Sciatic nerve (tissue), 2 donors: Measurements from ENCODE around the gene PRR33. TPM values are rescaled to one million over a fixed set of nuclear protein-coding genes. Genes with fewer than 3 reads are reported as not detected.

Experiments used
- ATAC-seq: fragments of 200-7000 bp; cut with Tn5 transposase; one replicate; pipeline ENCODE4 v1.9.1; 2020; ENCODE audit warnings: mild to moderate bottlenecking, moderate library complexity
- DNase-seq: peaks from one replicate; pipeline ENCODE4 v3.0.0-alpha.2; 2020; ENCODE audit warnings: low spot score
- intact Hi-C: fragments of 100-400 bp; cut with DNase I; formaldehyde crosslinking; loops from one replicate; pipeline ENCODE4 v1.14.2; 2022
- total RNA-seq: library from RNA; stranded (reverse); fragmentation: NEBNext Ultra II Directional; extraction: Animal tissue kit (Norgen Biotek cat#: 25700); gene quantifications from one replicate; pipeline ENCODE4 v1.2.1, GENCODE V29; 2021
- donor health status: DM: no; HTN: no; CAD: no.
- donor health status: DM: no; HTN: no; CAD: no.

PRR33 gene
- total RNA-seq, 1 donor from 2014 or later = not detected

- intact Hi-C loops = no loop called here
- ATAC-seq (no peak), DNase-seq (no peak)
These were observed 34.6 kb downstream of the PRR33 start for GRCh38 chr11:1857064-1857463.

- no peak for ATAC-seq
- DNase-seq = no peak
- intact Hi-C loops = no loop called here
These were observed 35.2 kb downstream of the PRR33 start for GRCh38 chr11:1856306-1857005.

- intact Hi-C loops = no loop called here
- ATAC-seq = no peak
These were observed 35.8 kb downstream of the PRR33 start for GRCh38 chr11:1855886-1856265.

GRCh38 chr11:1854949-1855885, 36.5 kb downstream of the PRR33 start:
- DNase-seq = no peak
- intact Hi-C loops = no loop called here
- no peak for ATAC-seq

More at GRCh38 chr11:1855886-1856265, 35.8 kb downstream of the PRR33 start:
- DNase-seq = no peak

GRCh38 chr11:1854132-1854948, 37.4 kb downstream of the PRR33 start:
- ATAC-seq = no peak
- DNase-seq = no peak
- intact Hi-C loops = no loop called here

- ATAC-seq (no peak), DNase-seq (no peak)
- intact Hi-C loops = no loop called here
These were observed 38.1 kb downstream of the PRR33 start for GRCh38 chr11:1853376-1854131.

- no peak for DNase-seq
- intact Hi-C loops = no loop called here
- no peak for ATAC-seq
These were observed 38.8 kb downstream of the PRR33 start, which contains the start of gene LSP1 for GRCh38 chr11:1852877-1853276. Gene LSP1 (plus strand): TSS chr11:1853084. CDS start chr11:1853145, 61 bp downstream.

GRCh38 chr11:1852271-1852876, 39.3 kb downstream of the PRR33 start:
- intact Hi-C loops = no loop called here
- DNase-seq (no peak), ATAC-seq (no peak)

- intact Hi-C loops = no loop called here
- DNase-seq = no peak
- ATAC-seq = no peak
These were observed 40.1 kb downstream of the PRR33 start for GRCh38 chr11:1851468-1852180.

- DNase-seq (no peak), ATAC-seq (no peak)
- intact Hi-C loops = no loop called here
These were observed 42.9 kb downstream of the PRR33 start for GRCh38 chr11:1848640-1849430.

- ATAC-seq (no peak), DNase-seq (no peak)
These were observed 43.6 kb downstream of the PRR33 start for GRCh38 chr11:1847926-1848639.

GRCh38 chr11:1847006-1847735, 44.5 kb downstream of the PRR33 start:
- ATAC-seq (no peak), DNase-seq (no peak)
- intact Hi-C loops = no loop called here

More at GRCh38 chr11:1847926-1848639, 43.6 kb downstream of the PRR33 start:
- intact Hi-C loops = no loop called here

- DNase-seq (no peak), ATAC-seq (no peak)
- intact Hi-C loops = no loop called here
These were observed 45.2 kb downstream of the PRR33 start for GRCh38 chr11:1846453-1846932.

- intact Hi-C loops = no loop called here
- DNase-seq (no peak), ATAC-seq (no peak)
These were observed 45.9 kb downstream of the PRR33 start for GRCh38 chr11:1845561-1846452.

- ATAC-seq (no peak), DNase-seq (no peak)
- intact Hi-C loops = no loop called here
These were observed 46.6 kb downstream of the PRR33 start for GRCh38 chr11:1845095-1845429.
